Peyer's patch (tissue), 4 donors: ENCODE measurements around the gene OSTN. TPM values are rescaled to one million over a fixed set of nuclear protein-coding genes. Genes with fewer than 3 reads are reported as not detected.

Experiments
- DNase-seq, 3 donors: peaks; one replicate each; pipeline ENCODE4 v3.0.0-alpha.2; 2017 to 2019
- H3K27ac ChIP-seq, 4 donors: fragments of 200-600 bp; sonication (generic); one replicate each; pipeline ENCODE4 v1.5.1; 2016 to 2019
- H3K27me3 ChIP-seq, 2 donors: fragments of 200-600 bp; sonication (generic); one replicate each; pipeline ENCODE4 v1.5.1; 2019
- H3K36me3 ChIP-seq, 3 donors: fragments of 200-600 bp; sonication (generic); one replicate each; pipeline ENCODE4 v1.5.1; 2016 to 2019
- H3K4me1 ChIP-seq, 4 donors: fragments of 200-600 bp; sonication (generic); one replicate each; pipeline ENCODE4 v1.5.1; 2016 to 2019
- H3K4me3 ChIP-seq, 4 donors: fragments of 200-600 bp; sonication (generic); 1 replicate in 3 of 4; 2 replicates in 1 of 4; pipeline ENCODE4 v1.5.1; 2016 to 2019; ENCODE audit warnings: mild to moderate bottlenecking in 1 of 4
- H3K9me3 ChIP-seq, 4 donors: fragments of 200-600 bp; sonication (generic); one replicate each; pipeline ENCODE4 v1.5.1; 2016 to 2019; ENCODE audit warnings: mild to moderate bottlenecking in 1 of 4
- POLR2A ChIP-seq, 2 donors: fragments of 450-650 bp; IDR thresholded peaks; one replicate each; pipeline ENCODE4 v1.5.1; 2017; ENCODE audit warnings: antibody characterized with exemption in 2 of 2, mild to moderate bottlenecking in 2 of 2, moderate library complexity in 2 of 2
- total RNA-seq, 4 donors: library from RNA; depleted of rRNA; stranded (reverse); fragments of >200 nt; gene quantifications; one replicate each; pipeline ENCODE4 v1.1.0, GENCODE V29; 2016
- TF ChIP-seq, protein P1 (sequence below), 6 experiments: fragments of 450-650 bp in 4 of 6; fragments of 200-600 bp in 2 of 6; sonication (generic) in 1 of 6; IDR thresholded peaks; one replicate each; pipeline ENCODE4 v1.5.1; 2017 to 2019; ENCODE audit warnings: antibody characterized with exemption in 6 of 6, mild to moderate bottlenecking in 3 of 6, moderate library complexity in 1 of 6

OSTN gene
- total RNA-seq, 4 donors from 2014 or later: not detected

- no peak overlapping the region for H3K27ac ChIP-seq
- DNase-seq: no peak
- H3K9me3 ChIP-seq: no peaks in the 10 kb centered on the region
- no peaks in the 10 kb centered on the region for H3K27me3 ChIP-seq
- no peaks in the 10 kb centered on the region for H3K36me3 ChIP-seq
- no peaks in the 10 kb centered on the region for H3K4me1 ChIP-seq
- TF ChIP-seq, protein P1, sequence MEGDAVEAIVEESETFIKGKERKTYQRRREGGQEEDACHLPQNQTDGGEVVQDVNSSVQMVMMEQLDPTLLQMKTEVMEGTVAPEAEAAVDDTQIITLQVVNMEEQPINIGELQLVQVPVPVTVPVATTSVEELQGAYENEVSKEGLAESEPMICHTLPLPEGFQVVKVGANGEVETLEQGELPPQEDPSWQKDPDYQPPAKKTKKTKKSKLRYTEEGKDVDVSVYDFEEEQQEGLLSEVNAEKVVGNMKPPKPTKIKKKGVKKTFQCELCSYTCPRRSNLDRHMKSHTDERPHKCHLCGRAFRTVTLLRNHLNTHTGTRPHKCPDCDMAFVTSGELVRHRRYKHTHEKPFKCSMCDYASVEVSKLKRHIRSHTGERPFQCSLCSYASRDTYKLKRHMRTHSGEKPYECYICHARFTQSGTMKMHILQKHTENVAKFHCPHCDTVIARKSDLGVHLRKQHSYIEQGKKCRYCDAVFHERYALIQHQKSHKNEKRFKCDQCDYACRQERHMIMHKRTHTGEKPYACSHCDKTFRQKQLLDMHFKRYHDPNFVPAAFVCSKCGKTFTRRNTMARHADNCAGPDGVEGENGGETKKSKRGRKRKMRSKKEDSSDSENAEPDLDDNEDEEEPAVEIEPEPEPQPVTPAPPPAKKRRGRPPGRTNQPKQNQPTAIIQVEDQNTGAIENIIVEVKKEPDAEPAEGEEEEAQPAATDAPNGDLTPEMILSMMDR (IDR thresholded peaks at IDR 0.05): no peak
- no peak for TF ChIP-seq POLR2A (IDR thresholded peaks at IDR 0.05)
- no peak overlapping the region for H3K4me3 ChIP-seq
These were observed 115.2 kb downstream of the OSTN start for GRCh38 chr3:191314109-191314728.

Other genes with a start within 250 kb of the OSTN start
- gene CCDC50, start 130.2 kb downstream of the OSTN start, total RNA-seq: 100 to 1,000 TPM in 2 of 4 donors, 10 to 100 TPM in 2; 68.1 to 201 (median 106) TPM
- gene UTS2B, start 131.3 kb downstream of the OSTN start, total RNA-seq: 1 to 10 TPM in 2 of 4 donors, not detected in 2; 1.9 to 6.6 TPM